Measurements from ENCODE around the gene RPL19.

RPL19 gene

GRCh38 chr17:39252788-39253460, 52.8 kb downstream of the RPL19 start:
- no peak for DNase-seq (ENCODE audit: low read depth)
- no peak for TF ChIP-seq CTCF (IDR thresholded peaks at IDR 0.05; ENCODE audit: insufficient read depth, low read depth, low read length, missing control alignments)
- no peak overlapping the region for H3K4me3 ChIP-seq (ENCODE audit: low read depth, low read length)
